Metanephros (tissue), 2 donors: ENCODE results near the gene ATG10. TPM values are rescaled to one million over a fixed set of nuclear protein-coding genes. Genes with fewer than 3 reads are reported as not detected.

Experiments
- small RNA-seq: library from RNA; depleted of rRNA; stranded (forward); fragments of <200 nt; gene quantifications from one replicate; pipeline ENCODE3, GENCODE V24; 2014; ENCODE audit warnings: low replicate concordance
- total RNA-seq: library from RNA; depleted of rRNA; stranded (reverse); fragments of >200 nt; gene quantifications from one replicate; pipeline ENCODE4 v1.2.3, GENCODE V29; 2014

ATG10 gene
- total RNA-seq, result 6.7 TPM

DNA sequence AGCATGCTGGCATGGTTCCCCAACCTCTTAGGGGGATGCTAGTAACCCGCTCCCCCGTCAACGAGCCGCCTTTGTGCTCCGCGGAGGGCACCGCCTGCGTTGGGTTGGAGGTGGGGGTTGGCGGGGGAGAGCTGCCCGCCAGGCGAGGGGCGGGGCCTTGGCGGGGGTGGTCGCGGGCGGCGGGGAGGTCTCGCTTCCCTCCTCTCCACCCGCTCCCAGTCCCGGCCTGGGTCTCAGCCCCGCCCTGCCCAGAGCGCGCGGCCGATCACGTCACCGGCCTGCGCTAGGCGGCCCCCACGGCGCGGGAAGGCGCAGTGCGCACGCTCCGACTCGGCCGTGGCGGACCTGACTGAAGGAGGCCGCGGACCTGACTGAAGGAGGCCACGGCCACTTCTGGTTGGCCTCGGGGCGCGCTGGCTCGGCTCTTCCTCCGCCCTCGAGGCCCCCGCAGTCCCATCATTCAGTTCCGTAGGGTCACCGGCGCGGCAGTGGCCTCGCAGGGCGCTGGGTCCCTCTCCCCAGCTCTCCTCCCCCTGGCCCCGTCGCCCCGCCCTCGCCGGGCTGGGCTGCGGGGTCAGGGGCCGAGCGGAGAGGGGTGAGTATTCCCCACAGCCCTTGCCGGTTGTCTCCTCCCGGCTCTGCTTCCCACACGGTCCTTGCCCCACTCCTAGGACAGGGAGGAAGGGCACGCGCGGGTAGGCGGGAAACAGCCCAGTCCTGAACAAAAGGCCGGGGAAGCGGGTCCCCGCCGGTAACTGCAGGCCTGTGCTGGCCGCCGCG is at the start of gene ATG10:
TSS of gene ATG10 (plus strand) at position 312 of the 780 bp plus-strand sequence. CDS start 15,548 bp downstream, outside the sequence.

DNA sequence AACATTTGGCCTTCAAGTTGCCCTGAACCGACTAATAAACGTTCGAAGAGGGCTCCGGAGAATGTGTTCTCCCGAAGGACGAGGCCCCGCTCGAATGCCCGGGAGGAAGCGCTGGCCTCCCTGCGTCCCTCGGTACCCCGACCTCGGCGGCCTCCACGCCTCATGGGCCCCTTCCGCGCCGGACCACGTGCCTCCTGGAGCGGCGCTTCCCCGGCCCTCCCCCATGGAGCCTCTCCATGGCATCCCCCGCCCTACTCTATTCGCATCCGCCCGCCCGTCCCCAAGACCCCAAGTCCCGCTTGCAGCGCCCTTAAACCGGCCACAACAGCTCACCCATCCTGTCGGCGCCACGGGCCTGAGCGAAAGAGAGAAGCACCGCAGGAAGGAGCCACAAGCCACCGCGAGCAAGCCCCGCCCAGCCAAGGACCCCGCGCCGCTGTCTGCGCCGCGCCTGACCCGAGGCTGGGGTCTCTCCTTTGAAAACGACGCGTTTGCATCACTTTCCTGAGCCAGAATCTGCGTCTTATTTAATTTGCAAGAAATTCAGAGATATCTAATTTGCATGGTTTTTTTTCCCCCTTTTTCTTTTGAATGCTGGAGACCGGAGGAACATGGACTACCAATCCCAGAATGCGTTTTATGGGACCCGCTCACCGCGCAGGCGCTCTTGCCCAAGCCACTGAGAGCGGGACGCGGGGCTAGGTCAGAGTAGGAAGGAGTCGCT is 306.3 kb downstream of the ATG10 start, which contains the start of gene RPS23:
TSS of gene RPS23 (minus strand) at position 368 of the 724 bp plus-strand sequence. CDS start at position 337, 31 bp downstream.

Small RNAs within 50 kb of the gene (small RNA-seq; reads per million reads assigned to genes)
- gene AC010598.1 (not detected), gene RN7SL378P (not detected)

Other genes starting within 250 kb of the ATG10 start
- 65.8 TPM for gene SSBP2, start 220.9 kb upstream of the ATG10 start, total RNA-seq